M059J (cell line): Measurements from ENCODE around the gene XRCC3. TPM values are rescaled to one million over a fixed set of nuclear protein-coding genes. Genes with fewer than 3 reads are reported as not detected.

ENCODE experiments used
- DNase-seq: peaks from one replicate; pipeline ENCODE4 v3.0.0-alpha.2; 2012; ENCODE audit warnings: low read depth
- total RNA-seq: library from RNA; depleted of rRNA; stranded (reverse); fragments of >200 nt; shearing (Covaris generic); gene quantifications from 2 replicates; pipeline ENCODE4 v1.2.3, GENCODE V29; 2014; rRNA removed

The XRCC3 gene
- 28.2 and 29.8 TPM in 2 replicates for total RNA-seq

DNA sequence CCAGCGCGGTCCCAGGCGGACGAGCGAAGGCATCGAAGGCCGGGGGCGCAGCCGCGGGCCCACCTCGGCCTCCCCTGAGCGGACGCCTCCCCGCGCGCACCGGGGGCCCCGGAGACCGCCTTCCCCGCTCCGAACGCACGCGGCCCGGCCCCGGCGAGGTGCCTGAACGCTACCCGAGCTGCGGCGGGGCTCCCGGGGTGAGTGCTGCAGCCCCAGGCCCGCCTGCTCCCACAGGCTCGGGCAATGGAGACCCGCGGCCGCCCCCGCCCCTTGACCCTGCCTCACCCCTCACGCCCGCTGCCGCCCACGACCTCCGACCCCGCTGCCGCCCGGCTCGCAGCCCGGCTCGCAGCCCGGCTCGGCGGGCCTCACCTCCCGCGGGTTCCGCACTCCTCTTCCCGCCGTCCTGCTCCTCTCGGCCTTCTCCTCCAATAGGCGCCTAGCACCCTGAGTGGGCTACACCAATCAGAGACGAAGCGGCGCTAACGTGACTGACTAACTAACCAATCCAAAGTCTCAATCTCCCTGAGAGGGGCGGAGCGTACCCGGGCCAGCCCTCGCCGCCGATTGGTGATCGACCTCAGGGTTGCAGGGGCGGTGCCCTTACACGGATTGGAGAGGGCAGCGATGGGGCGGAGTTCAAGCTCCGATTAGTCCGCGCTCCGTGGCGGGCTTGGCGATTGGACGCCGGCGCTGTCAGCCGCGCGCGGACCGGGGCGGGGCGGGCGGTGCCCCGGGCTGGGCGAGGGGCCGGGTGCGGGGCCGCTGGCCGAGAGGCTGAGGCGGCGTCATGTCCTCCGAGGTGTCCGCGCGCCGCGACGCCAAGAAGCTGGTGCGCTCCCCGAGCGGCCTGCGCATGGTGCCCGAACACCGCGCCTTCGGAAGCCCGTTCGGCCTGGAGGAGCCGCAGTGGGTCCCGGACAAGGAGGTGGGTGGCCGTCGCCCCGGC is at the start of gene XRCC3, which contains the start of gene ZFYVE21:
TSS of gene XRCC3 (minus strand) at position 400 of the 949 bp plus-strand sequence. CDS start 4,364 bp downstream, outside the sequence.
TSS of gene ZFYVE21 (plus strand) at position 759 of the 949 bp plus-strand sequence. CDS start at position 791, 32 bp downstream.
- peak; percentile 97 for DNase-seq

DNA sequence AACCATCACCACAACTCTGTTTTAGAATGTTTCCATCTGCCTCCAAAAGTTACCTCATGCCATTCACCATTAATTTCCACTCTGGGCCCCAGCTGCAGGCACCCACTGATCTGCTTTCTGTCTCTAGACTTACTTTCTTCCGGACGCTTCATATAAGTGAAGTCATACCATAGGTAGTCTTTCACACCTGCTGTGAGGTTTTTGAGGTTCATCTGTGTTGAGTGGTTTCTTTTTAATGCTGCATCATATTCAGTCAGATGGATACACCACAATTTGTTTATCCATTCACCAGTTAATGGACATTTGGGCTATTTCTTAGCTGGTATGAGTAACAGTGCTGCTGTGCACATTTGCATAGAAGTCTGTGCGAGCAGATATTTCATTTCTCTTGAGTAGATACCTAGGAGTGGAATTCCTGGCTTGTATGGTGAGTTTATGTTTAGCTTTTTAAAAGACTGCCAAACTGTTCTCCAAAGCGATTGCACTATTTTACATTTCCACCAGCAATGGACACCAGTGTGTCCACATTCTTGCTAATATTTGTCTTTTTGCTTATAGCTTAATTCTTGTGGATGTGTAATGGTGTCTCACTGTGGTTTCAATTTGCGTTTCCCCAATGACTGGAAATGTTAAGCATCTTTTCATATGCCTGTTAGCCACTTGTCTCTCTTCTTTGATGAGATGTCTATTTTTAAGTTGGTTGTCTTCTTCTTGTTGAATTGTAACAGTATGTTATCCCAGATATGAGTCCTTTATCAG is 48.7 kb upstream of the XRCC3 start:
- no peak for DNase-seq

DNA sequence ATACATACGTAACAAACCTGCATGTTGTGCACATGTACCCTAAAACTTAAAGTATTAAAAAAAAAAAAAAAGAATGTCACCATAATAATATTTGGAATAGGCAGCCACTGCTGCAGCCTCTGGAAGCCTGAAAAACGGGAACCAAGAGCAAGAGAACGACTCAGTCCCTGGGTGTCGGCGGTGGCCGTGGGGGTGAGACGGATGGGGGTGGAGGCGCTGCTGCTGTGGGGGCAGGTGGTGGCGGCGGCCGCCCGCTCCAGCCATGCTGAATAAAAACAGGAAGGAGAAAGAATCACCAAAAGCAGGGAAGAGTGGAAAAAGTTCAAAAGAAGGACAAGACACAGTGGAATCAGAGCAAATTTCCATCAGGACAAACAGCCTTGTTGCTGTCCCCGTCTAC is 47.3 kb upstream of the XRCC3 start:
- no peak for DNase-seq

DNA sequence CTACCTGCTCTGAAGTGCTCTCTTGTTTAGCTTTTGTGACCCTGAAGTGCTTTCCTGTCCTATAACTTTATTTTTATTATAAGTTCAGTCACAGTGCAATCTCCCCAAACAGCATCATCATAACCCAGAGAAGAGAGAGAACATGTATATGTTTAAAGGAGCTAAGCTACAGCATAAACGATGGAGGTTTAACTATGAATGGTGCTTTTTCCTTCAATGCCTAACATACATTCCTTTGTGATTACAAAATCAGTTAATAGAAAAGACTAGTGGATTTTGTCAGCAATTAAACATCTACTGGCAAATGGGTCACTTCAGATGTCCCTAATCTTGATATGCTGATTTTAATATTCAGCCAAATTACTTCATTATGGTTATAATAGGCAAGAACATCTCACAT is 46.8 kb upstream of the XRCC3 start:
- no peak for DNase-seq

DNA sequence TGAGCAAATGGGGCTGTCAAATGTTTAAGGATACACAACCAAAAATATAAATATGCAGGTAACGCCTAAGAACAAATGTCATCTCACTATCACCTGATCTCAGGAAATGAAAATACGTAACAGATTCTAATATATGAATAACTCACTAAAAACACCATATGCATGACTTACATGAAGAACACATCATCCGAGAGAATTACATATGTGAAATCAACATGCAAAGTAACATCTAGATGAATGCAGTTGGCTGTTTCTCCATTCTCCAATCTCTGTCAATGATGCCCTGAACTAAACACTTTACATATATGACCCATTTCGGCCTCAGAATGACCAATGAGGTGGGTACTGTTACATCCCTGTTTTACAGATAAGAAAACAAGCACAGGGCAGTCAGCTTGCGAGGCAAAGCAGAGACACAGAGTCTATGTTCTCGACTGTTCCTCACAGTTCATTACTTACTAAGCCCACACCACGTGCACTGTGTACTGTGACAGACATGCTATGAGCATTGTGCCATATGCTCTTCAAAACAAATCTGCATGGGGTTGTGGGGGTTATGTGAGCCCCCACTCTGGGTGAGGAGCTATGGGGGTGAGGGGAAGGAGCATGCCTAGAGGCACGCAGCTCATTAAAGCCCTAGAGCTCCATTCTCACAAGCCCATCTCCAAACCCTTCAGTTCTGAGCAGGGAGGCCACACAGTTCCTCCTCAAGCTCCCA is 43.0 kb upstream of the XRCC3 start:
- no peak for DNase-seq

DNA sequence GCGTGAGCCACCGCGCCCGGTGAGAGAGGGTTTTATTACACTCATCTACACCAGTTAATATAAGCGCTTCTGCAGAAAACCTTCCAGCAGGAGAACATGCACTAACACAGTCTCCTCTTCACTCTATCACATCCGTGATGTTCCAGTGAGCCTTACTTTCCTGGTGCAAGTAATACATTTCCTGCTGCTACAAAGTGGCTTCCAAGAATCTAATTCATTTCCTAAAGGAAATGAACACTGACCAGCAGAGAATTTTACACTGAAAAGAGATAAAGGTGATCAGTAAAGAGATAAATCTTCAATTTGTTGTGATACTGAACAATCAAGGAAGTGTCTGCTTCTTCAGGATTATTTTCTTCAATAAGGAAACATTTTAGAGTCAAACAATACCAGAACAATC is 39.8 kb upstream of the XRCC3 start:
- DNase-seq: no peak

DNA sequence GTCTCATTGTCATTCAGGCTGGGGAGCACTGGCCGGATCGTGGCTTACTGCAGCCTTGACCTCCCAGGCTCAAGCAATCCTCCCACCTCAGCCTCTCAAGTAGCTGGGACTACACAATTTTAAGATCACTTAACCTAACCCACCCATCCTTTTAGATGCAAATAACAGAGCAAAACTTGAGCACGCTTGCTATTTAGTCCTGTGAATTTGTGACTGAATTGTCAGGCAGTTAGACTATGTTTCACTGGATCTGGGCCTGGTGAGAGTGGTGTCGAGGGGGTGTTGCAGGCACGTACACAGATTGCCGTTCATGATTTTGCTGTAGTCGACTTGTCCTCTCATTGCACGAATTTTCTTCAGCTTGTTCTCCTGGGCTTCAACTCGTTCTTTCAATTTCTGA is 38.5 kb upstream of the XRCC3 start:
- DNase-seq: no peak

DNA sequence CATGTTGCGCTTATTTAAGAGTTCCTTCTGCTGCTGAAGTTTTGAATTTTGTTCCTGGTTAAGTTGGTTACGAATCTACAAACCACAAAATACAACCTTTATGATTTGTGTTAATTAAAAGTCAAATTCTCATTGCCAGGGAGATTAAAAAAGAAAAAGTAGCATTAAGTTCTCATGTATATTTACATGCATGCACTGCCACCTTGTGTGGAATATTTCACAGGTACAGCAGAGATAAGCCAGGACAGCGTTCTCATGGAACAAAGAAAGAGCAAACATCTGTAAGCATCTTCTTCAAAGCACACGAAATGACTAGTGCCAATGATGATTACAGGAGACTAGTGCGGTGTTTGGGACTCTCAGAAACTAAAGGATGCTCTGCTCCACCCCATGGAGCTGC is 34.6 kb upstream of the XRCC3 start:
- DNase-seq: no peak

DNA sequence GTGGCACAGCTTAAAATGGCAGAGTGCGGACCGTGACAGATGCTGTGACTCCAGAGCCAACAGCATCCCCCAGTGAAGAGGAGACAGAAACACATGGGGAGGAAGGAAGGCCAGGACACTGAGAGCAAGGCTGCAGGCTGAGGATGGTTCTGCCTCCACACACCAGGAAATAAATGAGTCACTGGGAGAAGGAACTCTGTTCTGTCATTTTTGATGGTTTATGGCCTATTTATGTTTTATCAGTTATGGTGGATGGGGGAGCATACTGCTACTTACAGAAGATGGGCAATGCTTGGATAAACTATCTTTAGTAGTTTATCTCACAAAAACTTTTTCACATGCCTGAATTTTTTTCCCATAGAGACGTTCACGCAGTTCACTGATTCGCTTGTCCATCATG is 34.2 kb upstream of the XRCC3 start:
- no peak for DNase-seq

DNA sequence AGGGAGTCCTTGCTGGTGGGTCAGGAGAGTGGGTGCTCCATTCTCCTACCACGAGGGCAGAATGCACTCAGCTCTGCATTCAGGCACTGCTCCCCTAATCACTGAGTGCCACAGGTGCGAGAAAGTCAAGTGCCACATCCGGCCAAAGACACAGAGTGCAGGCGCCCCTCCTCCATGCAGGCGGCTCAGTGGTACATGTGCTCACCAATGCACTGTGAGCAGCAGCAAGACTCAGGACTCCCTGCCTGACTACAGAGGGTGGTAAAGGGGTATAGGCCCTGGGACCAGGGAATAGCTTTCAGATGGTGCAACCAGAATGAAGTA is 33.2 kb upstream of the XRCC3 start:
- no peak for DNase-seq

DNA sequence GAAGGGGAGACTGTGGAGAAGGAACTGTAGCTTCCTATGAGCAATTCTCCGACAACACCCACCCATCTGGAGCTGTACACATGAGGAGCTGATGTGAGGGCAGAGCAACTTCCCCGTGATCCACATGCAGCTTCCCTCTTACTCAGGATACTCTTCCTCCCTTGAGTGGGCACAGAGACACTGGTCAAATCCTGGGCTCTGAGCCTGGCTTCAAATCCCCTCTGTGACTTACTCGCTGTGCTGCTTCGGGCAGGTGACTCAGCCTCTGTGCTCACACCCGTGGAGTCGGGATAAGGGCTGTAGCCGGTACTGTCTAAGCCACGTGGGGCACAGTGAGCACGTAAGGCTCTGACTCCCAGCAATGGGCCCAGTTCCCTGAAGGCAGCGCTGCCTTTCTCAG is 31.4 kb upstream of the XRCC3 start:
- no peak for DNase-seq

DNA sequence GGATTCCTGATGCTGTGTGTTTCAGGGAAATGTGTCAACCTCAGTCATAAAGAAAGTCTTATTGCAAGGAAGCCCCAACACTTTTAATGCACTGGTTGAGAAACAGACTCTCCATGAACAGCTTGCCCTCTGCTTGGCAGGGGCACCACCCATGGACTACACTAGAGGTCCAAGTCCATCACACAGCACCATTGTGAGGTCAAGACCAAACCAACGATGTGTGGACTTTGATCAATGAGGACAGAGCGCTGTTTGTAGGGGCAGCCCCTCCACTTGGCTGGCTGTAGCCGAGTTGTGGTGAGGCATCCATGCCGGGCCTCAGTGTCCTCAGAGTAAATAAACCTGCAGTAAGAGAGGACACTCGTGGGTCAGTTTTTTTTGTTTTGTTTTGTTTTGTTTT is 30.2 kb upstream of the XRCC3 start:
- DNase-seq: no peak

DNA sequence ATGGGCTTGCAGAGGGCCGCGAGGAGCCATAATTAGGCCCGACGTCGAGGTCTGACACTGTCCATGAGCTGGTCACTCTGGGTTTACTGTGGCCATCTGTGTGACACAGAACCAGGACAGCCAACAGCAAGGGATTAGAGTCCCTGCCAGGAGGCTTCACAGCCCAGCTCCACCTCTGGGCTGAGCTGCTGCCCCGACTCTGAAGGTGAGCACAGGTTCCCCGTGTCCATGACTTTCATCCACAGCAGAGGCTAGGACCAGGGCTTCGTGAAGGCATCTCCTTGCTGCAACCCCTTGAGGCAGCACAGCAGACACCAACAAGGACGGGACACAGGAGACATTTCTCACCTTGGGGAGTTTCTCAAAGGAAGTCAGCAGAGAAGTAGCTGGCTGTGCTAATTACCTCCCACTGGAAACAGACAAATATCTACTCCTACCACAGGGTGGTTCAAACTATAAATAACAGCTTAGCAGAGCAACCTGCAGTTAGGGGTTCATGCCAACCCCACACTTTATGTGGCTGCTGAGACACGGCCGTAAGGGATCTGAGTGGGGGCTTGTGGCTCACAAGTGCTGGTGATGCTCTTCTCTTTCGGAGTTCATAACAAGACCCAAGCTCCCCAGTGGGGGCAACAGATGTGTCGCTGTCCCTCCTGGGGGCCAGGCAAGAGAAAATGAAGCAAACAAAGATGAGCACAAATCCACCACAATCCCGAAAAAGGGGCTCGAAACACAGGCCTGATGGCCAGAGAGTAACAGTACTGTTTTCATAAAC is 29.6 kb upstream of the XRCC3 start:
- DNase-seq: no peak

DNA sequence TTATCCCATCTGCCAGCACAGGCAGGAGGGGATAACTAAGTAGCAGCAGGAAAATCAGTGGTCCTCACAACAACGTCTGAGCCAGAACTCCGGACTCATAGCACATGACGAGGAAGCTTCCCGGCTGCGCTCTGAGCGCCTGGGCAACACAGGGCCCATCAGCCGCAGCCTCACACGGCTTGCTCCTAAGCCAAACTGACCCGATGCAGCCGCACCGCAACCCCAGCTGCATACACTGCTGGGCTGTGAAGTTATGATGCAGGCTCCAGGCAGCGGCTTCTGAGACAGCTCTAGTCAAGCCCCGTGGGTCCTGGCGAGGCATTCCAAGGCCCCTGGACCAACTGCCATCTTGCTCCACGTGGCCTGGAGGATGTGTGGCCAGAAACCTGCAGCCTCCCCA is 28.4 kb upstream of the XRCC3 start:
- DNase-seq: no peak

DNA sequence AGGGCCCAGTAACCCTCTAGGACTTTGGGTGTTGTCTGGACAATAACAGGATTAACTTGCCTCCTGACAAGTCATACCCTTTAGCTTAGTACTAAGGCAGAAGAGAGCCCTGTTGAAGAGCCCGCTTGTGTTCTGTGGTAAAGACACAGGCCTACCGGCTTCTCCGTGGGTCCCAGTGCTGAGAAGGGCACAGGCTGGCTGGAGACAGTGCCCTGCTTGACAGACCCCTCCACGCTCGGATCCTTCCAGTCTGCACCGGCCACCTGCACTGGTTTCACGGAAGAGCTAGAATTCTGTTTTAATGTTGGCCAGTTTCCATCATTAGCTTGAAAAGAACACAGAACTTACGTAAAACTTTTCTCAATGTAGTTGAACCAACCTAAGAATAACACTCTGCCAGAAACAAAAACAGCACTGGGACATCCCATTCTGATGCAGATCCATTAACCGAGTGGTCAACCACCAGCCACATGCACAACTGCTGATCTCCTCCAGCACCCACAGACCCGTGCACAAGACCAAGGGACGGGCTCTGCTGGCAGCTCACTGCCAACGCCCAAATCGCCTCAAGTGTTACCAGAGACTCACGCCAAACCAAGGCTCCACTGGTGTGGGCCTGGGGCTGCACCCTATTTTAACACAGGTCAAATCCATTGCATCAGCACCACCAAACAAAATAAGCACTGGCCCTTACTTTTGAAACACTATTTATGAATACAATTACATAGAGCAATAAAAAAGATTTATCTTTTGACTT is 27.4 kb upstream of the XRCC3 start:
- no peak for DNase-seq

DNA sequence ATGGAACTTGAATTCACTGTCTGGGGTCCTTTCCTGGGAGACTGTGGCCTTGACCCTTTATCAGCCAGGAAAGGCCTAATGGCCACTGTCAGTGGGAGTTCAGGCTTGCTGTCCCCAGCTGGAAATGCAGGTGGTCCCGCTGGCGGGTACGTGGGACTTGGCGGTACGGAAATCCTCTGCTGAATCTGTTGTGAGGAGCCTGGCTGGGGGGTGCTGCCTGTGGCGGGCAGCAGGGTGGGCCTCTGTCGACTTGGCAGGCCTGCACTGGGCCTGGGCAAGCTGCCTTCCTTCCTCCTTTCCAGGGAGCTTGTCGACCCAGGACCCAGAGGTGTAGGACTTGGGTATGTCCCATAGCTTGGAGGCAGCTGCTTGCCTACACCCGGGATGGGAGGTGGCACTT is 26.6 kb upstream of the XRCC3 start:
- DNase-seq: no peak

DNA sequence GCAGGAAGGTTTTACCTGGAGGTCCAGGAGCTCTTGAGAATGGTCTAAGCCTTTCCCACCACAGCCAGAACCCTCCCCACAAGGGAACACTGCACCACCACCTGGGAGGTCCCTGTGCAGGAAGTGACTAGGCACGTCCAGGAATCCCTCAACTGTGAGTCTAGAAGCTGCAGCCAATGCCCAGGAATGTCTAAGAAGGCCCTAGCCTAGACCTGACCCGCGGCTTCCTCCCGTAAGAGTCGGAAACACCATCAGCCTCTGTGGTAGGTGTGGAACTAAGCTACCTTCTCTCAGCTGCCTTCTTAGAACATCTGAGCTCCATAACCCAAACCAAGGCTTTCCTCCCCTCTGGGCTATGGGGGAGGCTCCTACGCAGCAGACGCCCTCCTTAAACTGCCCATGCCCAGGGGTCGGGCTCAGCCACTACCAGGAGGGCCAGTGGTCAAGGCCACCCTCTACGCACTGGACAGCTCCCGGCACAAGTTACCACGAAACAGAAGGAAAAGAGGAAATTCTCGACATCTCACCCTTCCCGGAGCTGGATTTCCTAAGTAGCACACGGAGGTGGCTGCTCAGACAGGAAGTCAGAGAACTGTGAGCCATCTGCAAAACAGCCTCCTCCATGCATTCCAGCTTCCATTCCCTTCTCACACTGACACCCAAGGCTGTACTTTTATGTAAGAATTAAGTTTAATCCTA is 25.9 kb upstream of the XRCC3 start:
- DNase-seq: peak; percentile 5

DNA sequence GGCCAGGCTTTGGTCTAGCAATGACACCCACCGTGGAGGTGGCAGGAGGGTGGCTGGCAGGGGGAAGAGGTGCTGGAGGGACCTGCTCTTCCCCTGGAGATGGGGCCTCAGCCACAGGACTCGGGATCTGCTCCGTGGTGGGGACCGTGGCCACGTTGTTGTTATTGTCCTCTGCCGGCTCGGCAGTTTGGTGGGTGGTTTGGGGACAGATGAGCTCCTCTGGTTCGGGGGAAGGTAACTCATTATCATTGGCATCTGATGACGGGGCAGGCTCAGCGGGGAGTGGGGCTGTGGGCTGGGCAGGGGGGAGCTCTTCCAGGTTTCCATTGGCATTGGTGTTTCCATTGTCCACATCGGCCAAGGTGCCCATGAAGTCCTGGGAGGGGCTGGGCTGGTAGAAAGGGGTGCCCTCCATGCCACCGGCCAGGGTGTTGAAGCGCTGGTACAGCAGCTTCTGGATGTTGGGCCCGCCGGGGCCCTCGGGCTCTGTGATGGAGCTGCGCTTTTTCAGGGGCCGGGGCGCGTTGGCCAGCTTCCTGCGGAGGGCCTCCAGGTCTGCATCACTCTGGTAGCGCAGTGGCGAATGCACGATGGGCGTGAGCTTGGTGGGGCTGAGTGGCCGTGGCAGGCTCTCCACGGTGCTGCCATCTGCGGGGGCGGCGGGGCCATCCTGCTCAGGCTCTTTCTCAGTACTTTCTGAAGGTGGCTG is 24.7 kb upstream of the XRCC3 start:
- no peak for DNase-seq

DNA sequence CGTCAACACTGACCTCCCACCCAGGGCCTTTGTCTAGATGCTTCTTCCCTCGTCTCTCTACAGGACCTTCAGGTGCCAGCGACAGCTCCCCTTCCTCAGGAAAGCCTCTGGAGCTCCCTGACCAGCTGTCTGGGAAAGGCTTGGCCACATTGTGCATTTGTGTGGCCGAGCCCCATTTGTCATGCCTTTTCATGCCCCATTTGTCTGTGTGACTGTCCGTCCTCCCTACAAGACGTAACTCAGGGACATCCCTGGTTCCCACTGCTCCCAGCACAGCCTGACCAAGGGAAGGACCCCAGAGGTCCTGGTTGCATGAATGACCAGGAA is 24.2 kb upstream of the XRCC3 start:
- no peak for DNase-seq
